ENCODE data around the gene NTM. TPM values are rescaled to one million over a fixed set of nuclear protein-coding genes. Genes with fewer than 3 reads are reported as not detected.

Gene NTM
- total and polyA plus RNA-seq, 10 donors: 0.13 to 1.6 (median 0.67) TPM

DNA sequence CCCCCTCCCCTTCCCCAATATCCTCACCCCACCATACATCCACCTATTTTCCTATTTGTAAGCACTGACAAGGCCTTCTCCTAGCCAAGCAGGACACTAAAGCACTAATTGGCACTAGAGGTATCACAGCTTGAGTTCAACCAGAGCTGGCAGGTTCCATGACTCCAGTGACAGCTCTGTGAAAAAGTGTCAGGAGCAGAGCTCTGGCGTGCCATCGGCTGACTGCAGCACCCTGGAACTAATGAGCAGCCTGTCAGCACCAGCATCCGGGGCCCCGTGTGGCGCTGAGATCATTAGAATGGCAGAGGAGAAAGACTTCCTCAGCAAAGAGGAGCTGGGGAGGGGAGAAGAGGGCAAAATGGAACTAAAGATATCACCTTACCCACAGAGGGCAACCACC is 847.4 kb downstream of the NTM start:
- Histone ChIP-seq H3K27ac (no peak overlapping the region), H3K4me3 (no peak overlapping the region), H3K9me3 (no peaks in the 10 kb centered on the region), H3K4me1 (no peaks in the 10 kb centered on the region), H3K27me3 (replicated peaks in 1 of 7) (no peaks in the 10 kb centered on the region), H3K36me3 (no peaks in the 10 kb centered on the region)
- 79 to 92% (median 84%) methylated on average over 5 of the region's 5 CpGs for WGBS, 5 donors
- DNase-seq: no peak
- intact Hi-C loops (cut with DNase I; ENCODE audit: low total_unique reads): no loop called here
- no peak for TF ChIP-seq POLR2AphosphoS5 (IDR thresholded peaks at IDR 0.05)
- TF ChIP-seq POLR2A (IDR thresholded peaks at IDR 0.05): no peak
- TF ChIP-seq, protein P1, sequence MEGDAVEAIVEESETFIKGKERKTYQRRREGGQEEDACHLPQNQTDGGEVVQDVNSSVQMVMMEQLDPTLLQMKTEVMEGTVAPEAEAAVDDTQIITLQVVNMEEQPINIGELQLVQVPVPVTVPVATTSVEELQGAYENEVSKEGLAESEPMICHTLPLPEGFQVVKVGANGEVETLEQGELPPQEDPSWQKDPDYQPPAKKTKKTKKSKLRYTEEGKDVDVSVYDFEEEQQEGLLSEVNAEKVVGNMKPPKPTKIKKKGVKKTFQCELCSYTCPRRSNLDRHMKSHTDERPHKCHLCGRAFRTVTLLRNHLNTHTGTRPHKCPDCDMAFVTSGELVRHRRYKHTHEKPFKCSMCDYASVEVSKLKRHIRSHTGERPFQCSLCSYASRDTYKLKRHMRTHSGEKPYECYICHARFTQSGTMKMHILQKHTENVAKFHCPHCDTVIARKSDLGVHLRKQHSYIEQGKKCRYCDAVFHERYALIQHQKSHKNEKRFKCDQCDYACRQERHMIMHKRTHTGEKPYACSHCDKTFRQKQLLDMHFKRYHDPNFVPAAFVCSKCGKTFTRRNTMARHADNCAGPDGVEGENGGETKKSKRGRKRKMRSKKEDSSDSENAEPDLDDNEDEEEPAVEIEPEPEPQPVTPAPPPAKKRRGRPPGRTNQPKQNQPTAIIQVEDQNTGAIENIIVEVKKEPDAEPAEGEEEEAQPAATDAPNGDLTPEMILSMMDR (IDR thresholded peaks at IDR 0.05 in 8 of 11, conservative IDR thresholded peaks at IDR 0.05 in 3 of 11): no peak

DNA sequence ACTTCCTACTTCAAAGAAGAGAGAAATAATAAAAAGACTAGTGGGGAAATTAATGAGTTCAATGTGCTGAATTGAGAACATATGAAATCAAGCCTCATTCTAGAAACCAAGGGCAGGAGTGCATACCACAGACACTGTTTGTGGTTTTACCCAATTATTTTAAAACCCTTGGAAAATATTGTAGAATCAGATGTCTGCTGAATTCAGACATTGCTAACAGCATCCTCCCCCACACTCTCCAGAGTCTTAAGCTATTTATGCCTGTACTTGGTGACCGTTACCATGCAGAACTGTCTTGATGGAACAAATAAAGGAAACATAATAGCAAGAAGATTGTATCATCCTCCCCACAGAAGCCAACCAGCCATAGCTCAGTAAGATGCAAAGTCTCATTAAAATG is 850.1 kb downstream of the NTM start:
- no peaks in the 10 kb centered on the region for H3K27me3 ChIP-seq (replicated peaks in 1 of 7)
- no peak overlapping the region for H3K4me3 ChIP-seq
- H3K9me3 ChIP-seq: peaks cover 0 to 3% (median 0%) of the 10 kb centered on the region in 8 donors
- no peak for DNase-seq
- H3K27ac ChIP-seq: no peak overlapping the region
- H3K4me1 ChIP-seq: no peaks in the 10 kb centered on the region
- 59 to 75% (median 67%) methylated on average over 1 of the region's 1 CpG for WGBS, 5 donors
- TF ChIP-seq POLR2AphosphoS5 (IDR thresholded peaks at IDR 0.05) (no peak), POLR2A (IDR thresholded peaks at IDR 0.05) (no peak)
- TF ChIP-seq, protein P1 (IDR thresholded peaks at IDR 0.05 in 8 of 11, conservative IDR thresholded peaks at IDR 0.05 in 3 of 11): no peak
- H3K36me3 ChIP-seq: no peaks in the 10 kb centered on the region
- intact Hi-C loops (cut with DNase I; ENCODE audit: low total_unique reads): no loop called here

DNA sequence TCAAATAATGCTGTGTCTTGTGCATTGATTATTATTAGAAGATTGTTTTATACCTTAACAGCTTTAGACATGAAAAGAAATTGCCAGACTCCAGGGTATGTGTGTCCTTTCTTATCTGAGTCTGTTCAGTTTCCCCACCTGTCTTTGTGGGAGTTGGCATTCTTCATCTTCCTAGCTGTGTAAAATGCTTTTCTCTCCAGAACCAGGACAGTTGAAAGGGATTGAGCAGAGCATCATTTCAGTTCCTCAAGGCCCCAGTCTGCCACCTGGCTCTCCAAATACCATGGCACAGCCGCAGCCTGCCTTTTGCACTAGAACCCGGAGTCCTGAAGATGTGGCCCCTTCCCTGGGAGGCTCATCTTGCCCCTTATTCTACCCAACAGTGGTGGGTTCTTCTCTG is 851.9 kb downstream of the NTM start:
- WGBS, 5 donors: 78 to 88% (median 86%) methylated on average over 2 of the region's 2 CpGs
- intact Hi-C loops (cut with DNase I; ENCODE audit: low total_unique reads): no loop called here
- no peaks in the 10 kb centered on the region for H3K27me3 ChIP-seq (replicated peaks in 1 of 7)
- peaks cover 0 to 8% (median 0%) of the 10 kb centered on the region in 8 donors for H3K9me3 ChIP-seq
- H3K36me3 ChIP-seq: no peaks in the 10 kb centered on the region
- TF ChIP-seq, protein P1 (IDR thresholded peaks at IDR 0.05 in 8 of 11, conservative IDR thresholded peaks at IDR 0.05 in 3 of 11): no peak
- TF ChIP-seq POLR2A (IDR thresholded peaks at IDR 0.05): no peak
- no peak for TF ChIP-seq POLR2AphosphoS5 (IDR thresholded peaks at IDR 0.05)
- H3K4me3 ChIP-seq: no peak overlapping the region
- no peak for DNase-seq
- H3K27ac ChIP-seq: no peak overlapping the region
- no peaks in the 10 kb centered on the region for H3K4me1 ChIP-seq

- TF ChIP-seq POLR2A (IDR thresholded peaks at IDR 0.05): no peak
- TF ChIP-seq, protein P1 (IDR thresholded peaks at IDR 0.05 in 8 of 11, conservative IDR thresholded peaks at IDR 0.05 in 3 of 11): no peak
- TF ChIP-seq POLR2AphosphoS5 (IDR thresholded peaks at IDR 0.05): no peak
- intact Hi-C loops (cut with DNase I; ENCODE audit: low total_unique reads): no loop called here
- 87 to 92% (median 91%) methylated on average over 4 of the region's 4 CpGs for WGBS, 5 donors
These were observed 856.1 kb downstream of the NTM start for GRCh38 chr11:132226522-132226921.

More at GRCh38 chr11:132226522-132226921, 856.1 kb downstream of the NTM start:
- no peaks in the 10 kb centered on the region for H3K27me3 ChIP-seq (replicated peaks in 1 of 7)
- H3K4me3 ChIP-seq: no peak overlapping the region
- no peak overlapping the region for H3K27ac ChIP-seq
- H3K9me3 ChIP-seq: peaks cover 0 to 8% (median 0%) of the 10 kb centered on the region in 8 donors
- H3K4me1 ChIP-seq: no peaks in the 10 kb centered on the region
- H3K36me3 ChIP-seq: no peaks in the 10 kb centered on the region
- no peak for DNase-seq

Measured in spleen (tissue), 11 donors.